DND-41 (cell line): Measurements from ENCODE around the gene AHNAK2.
A peak's percentile ranks its signal among the peaks of the same experiment; 100 is the strongest.

Source experiments
- ATAC-seq: fragments of 200-7000 bp; cut with Tn5 transposase; 3 replicates; pipeline ENCODE4 v1.9.1; 2021; ENCODE audit warnings: low read depth; ENCODE audit not compliant: insufficient read depth
- DNase-seq: peaks from one replicate; pipeline ENCODE4 v3.0.0-alpha.2; 2020
- H2AFZ ChIP-seq: 2 replicates; pipeline ENCODE4 v1.6.0; 2012; ENCODE audit warnings: low read depth, low read length
- H3K27ac ChIP-seq: 2 replicates; pipeline ENCODE4 v1.5.1; 2012; ENCODE audit warnings: low read length, inconsistent platforms
- H3K27me3 ChIP-seq: fragments of 200-600 bp; sonication (generic); 2 replicates; pipeline ENCODE4 v1.6.0; 2012; ENCODE audit warnings: low read length, mild to moderate bottlenecking, inconsistent platforms; ENCODE audit not compliant: insufficient read depth, poor library complexity
- H3K36me3 ChIP-seq: 2 replicates; pipeline ENCODE4 v1.5.1; 2012; ENCODE audit warnings: low read length, inconsistent platforms; ENCODE audit not compliant: insufficient read depth
- H3K4me1 ChIP-seq: 2 replicates; pipeline ENCODE4 v1.5.1; 2012; ENCODE audit warnings: mild to moderate bottlenecking, low read length; ENCODE audit not compliant: insufficient read depth
- H3K4me2 ChIP-seq: 2 replicates; pipeline ENCODE4 v1.6.0; 2012; ENCODE audit warnings: mild to moderate bottlenecking, moderate library complexity, low read length, inconsistent platforms; ENCODE audit not compliant: insufficient read depth
- H3K4me3 ChIP-seq, 2 experiments: fragments of 200-600 bp in 1 of 2; shearing (Covaris generic) in 1 of 2; 2 replicates each; pipeline ENCODE4 v1.5.1; 2012 to 2016; ENCODE audit warnings: inconsistent platforms in 2 of 2, low read length in 2 of 2, mild to moderate bottlenecking in 2 of 2, low read depth in 1 of 2, moderate library complexity in 1 of 2
- H3K79me2 ChIP-seq: 2 replicates; pipeline ENCODE4 v1.6.0; 2012; ENCODE audit warnings: low read length, inconsistent platforms; ENCODE audit not compliant: insufficient read depth
- H3K9ac ChIP-seq: 2 replicates; pipeline ENCODE4 v1.6.0; 2012; ENCODE audit warnings: low read depth, mild to moderate bottlenecking, inconsistent platforms, low read length, moderate library complexity
- H3K9me3 ChIP-seq: 2 replicates; pipeline ENCODE4 v1.5.1; 2012; ENCODE audit warnings: low read length, moderate library complexity, mild to moderate bottlenecking, inconsistent platforms; ENCODE audit not compliant: insufficient read depth, severe bottlenecking
- H4K20me1 ChIP-seq: 2 replicates; pipeline ENCODE4 v1.6.0; 2012; ENCODE audit warnings: low read length; ENCODE audit not compliant: insufficient read depth
- CTCF ChIP-seq: IDR thresholded peaks from 2 replicates; pipeline ENCODE4 v1.5.1; 2012; ENCODE audit warnings: borderline replicate concordance, low read length, moderate library complexity, mild to moderate bottlenecking; ENCODE audit not compliant: poor library complexity, severe bottlenecking; ENCODE audit errors: extremely low read depth
- EZH2 ChIP-seq: IDR thresholded peaks from 3 replicates; pipeline ENCODE4 v1.6.1; 2012; ENCODE audit warnings: borderline replicate concordance, low read depth, mild to moderate bottlenecking, moderate library complexity, low read length, inconsistent platforms; ENCODE audit not compliant: severe bottlenecking

The AHNAK2 gene

GRCh38 chr14:104978746-104979691, 845 bp upstream of the AHNAK2 start:
- H3K27ac ChIP-seq = no peak overlapping the region
- H2AFZ ChIP-seq = no peak overlapping the region
- TF ChIP-seq CTCF = no peak
- peaks cover 3% of the 10 kb centered on the region; the same call in 1 of the 2 replicates for H4K20me1 ChIP-seq
- H3K4me1 ChIP-seq = no peaks in the 10 kb centered on the region; the same call in 1 of the 2 replicates
- H3K36me3 ChIP-seq = no peaks in the 10 kb centered on the region
- no peak for DNase-seq
- no peak overlapping the region for H3K4me3 ChIP-seq
- no peaks in the 10 kb centered on the region for H3K9me3 ChIP-seq
- no peak overlapping the region for H3K4me2 ChIP-seq
- H3K27me3 ChIP-seq = no peaks in the 10 kb centered on the region
- no peaks in the 10 kb centered on the region for H3K79me2 ChIP-seq
- no peak overlapping the region for H3K9ac ChIP-seq
- no peak for ATAC-seq

- H3K4me2 ChIP-seq = no peak overlapping the region
- no peaks in the 10 kb centered on the region for H3K9me3 ChIP-seq
- H2AFZ ChIP-seq = no peak overlapping the region
- H4K20me1 ChIP-seq = peaks cover 3% of the 10 kb centered on the region
- H3K79me2 ChIP-seq = no peaks in the 10 kb centered on the region
- TF ChIP-seq CTCF (no peak), EZH2 (no peak)
- no peak overlapping the region for H3K9ac ChIP-seq
- H3K4me3 ChIP-seq = no peak overlapping the region
- H3K36me3 ChIP-seq = no peaks in the 10 kb centered on the region
- no peak overlapping the region for H3K27ac ChIP-seq
- H3K27me3 ChIP-seq = no peaks in the 10 kb centered on the region
- ATAC-seq (no peak), DNase-seq (no peak)
- H3K4me1 ChIP-seq = no peaks in the 10 kb centered on the region; the same call in 1 of the 2 replicates
Observed at GRCh38 chr14:104977008-104977680, 1.0 kb downstream of the AHNAK2 start.

GRCh38 chr14:104976198-104977007, 1.8 kb downstream of the AHNAK2 start:
- Histone ChIP-seq H3K36me3 (no peaks in the 10 kb centered on the region), H3K79me2 (no peaks in the 10 kb centered on the region), H3K4me3 (no peak overlapping the region), H4K20me1 (peaks cover 3% of the 10 kb centered on the region), H3K4me2 (no peak overlapping the region), H2AFZ (0 out of 2 replicates have a peak overlapping the region, but pooled peaks have one; percentile 41), H3K27ac (no peak overlapping the region), H3K9me3 (no peaks in the 10 kb centered on the region), H3K27me3 (no peaks in the 10 kb centered on the region), H3K9ac (no peak overlapping the region), H3K4me1 (no peaks in the 10 kb centered on the region; the same call in 1 of the 2 replicates)
- TF ChIP-seq CTCF = peak; percentile 88
- TF ChIP-seq EZH2 = no peak
- peak; percentile 92 for ATAC-seq
- peak; percentile 79 for DNase-seq
